Breast epithelium (tissue), 3 donors: Measurements from ENCODE around the gene LRP2. TPM values are rescaled to one million over a fixed set of nuclear protein-coding genes. Genes with fewer than 3 reads are reported as not detected.

Experiments used
- total RNA-seq, 3 donors: library from RNA; depleted of rRNA; stranded (reverse); fragments of >200 nt; gene quantifications; one replicate each; pipeline ENCODE4 v1.1.0, GENCODE V29; 2016

LRP2 gene
- total RNA-seq, 3 donors from 2014 or later: under 0.01 to 60.4 (median 19.7) TPM

Other genes starting within 250 kb of the LRP2 start
- 1 to 10 TPM; 6.6 to 9.2 (median 7.9) TPM for gene BBS5, start 117.0 kb upstream of the LRP2 start, total RNA-seq
- gene KLHL41, start 147.2 kb upstream of the LRP2 start, total RNA-seq: 1 to 10 TPM in 1 of 3 donors, under 1 TPM in 2; 0.64 to 2.3 (median 0.66) TPM
- 10 to 100 TPM in 2 of 3 donors, 1 to 10 TPM in 1; 6.7 to 22.1 (median 15.4) TPM for gene FASTKD1, start 211.3 kb upstream of the LRP2 start, total RNA-seq
- gene PPIG, start 221.8 kb upstream of the LRP2 start, total RNA-seq: 10 to 100 TPM; 35.5 to 67.9 (median 50.1) TPM